GM12891 (cell line): ENCODE measurements around the gene PEX14.
A peak's percentile ranks its signal among the peaks of the same experiment; 100 is the strongest.

ENCODE experiments used
- PAX5 ChIP-seq: IDR thresholded peaks from 2 replicates; pipeline ENCODE4 v1.6.1; 2011; ENCODE audit warnings: low read length, moderate library complexity, mild to moderate bottlenecking; ENCODE audit not compliant: insufficient read depth, severe bottlenecking
- POLR2A ChIP-seq: IDR thresholded peaks from 2 replicates; pipeline ENCODE4 v1.6.1; 2011; ENCODE audit warnings: low read depth, low read length, control low read depth
- POLR2AphosphoS5 ChIP-seq: IDR thresholded peaks from 2 replicates; pipeline ENCODE4 v1.6.1; 2011; ENCODE audit warnings: low read depth, low read length, control low read depth
- POU2F2 ChIP-seq: IDR thresholded peaks from 2 replicates; pipeline ENCODE4 v1.6.1; 2011; ENCODE audit warnings: low read depth, mild to moderate bottlenecking, control low read depth, low read length, moderate library complexity
- SPI1 ChIP-seq: IDR thresholded peaks from 2 replicates; pipeline ENCODE4 v1.6.1; 2011; ENCODE audit warnings: low read depth, low read length, control low read depth
- TAF1 ChIP-seq: IDR thresholded peaks from 2 replicates; pipeline ENCODE4 v1.6.1; 2011; ENCODE audit warnings: low read depth, low read length, control low read depth

- TF ChIP-seq POLR2A (peak; percentile 67), POLR2AphosphoS5 (peak; percentile 71), TAF1 (peak; percentile 87), SPI1 (no peak), PAX5 (no peak), POU2F2 (peak; percentile 51; the same call in 1 of the 2 replicates)
Measured at GRCh38 chr1:10474613-10475507, at the start of gene PEX14.
